ENCODE results near the gene NOSTRIN. TPM values are rescaled to one million over a fixed set of nuclear protein-coding genes. Genes with fewer than 3 reads are reported as not detected.
"Not testable (repeated sequence)": the region's sequence is repeated elsewhere in the genome, so short reads cannot be mapped to it uniquely, and the experiment has no call there.

Gene NOSTRIN
- polyA plus RNA-seq, 5 donors: 32.6 to 54.7 (median 39.0) TPM

- DNase-seq: no peak
Measured at GRCh38 chr2:168787782-168788376, 14.6 kb upstream of the NOSTRIN start.

- no peak for DNase-seq
Measured at GRCh38 chr2:168789776-168790175, 12.7 kb upstream of the NOSTRIN start.

DNA sequence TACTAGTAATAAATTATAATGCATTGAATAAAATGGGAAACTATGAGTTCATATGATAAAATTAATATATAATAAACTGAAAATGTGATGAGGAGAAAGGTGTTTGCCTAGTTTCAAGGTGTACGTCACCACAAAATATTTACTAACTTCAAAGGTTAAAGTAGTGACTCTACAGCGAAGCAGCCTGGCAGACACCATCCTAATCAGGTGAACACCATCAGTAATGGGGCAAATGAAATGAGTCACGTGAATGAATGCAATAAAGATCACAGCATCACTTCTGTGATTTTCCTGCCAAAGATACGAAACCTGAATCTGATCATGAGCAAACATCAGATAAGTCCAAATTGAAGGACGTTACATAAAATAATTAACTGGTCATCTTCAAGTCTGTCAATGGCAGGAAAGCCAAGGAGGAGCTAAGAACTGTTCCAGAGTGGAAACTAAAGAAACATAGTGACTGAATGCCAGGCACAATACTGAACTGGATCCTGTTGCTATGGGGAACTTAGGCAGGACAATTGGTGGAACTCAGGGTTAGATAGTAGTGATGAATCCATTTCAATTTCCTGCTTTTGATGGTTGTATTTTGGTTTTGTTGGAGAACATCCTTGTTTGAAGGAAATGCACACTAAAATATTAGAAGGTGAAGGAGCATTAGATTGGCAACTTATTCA lies 12.1 kb upstream of the NOSTRIN start:
- DNase-seq: no peak

DNA sequence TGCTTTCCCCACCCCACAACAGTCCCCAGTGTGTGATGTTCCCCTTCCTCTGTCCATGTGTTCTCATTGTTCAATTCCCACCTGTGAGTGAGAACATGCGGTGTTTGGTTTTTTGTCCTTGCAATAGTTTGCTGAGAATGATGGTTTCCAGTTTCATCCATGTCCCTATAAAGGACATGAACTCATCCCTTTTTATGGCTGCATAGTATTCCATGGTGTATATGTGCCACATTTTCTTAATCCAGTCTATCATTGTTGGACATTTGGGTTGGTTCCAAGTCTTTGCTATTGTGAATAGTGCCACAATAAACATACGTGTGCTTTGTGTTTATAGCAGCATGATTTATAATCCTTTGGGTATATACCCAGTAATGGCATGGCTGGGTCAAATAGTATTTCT lies 11.3 kb upstream of the NOSTRIN start:
- DNase-seq: not testable (repeated sequence)

DNA sequence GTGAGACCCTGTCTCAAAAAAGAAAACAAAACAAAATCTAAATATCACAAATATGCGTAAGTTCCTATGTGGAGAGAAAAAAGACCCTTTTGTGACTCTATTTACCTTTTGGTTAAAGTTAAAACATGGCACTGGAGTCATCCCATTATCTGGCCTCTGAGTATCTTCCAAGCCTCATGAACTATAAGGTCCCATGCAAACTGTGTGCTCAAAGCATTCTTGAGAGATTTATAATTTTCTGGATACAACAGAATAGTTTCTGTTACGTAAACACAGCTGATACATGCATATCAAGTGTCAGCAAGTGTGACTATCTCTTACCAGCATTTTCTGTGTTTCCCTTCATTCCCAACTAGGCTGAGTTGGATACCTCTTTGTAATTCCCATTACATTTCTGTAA lies 8.8 kb upstream of the NOSTRIN start:
- no peak for DNase-seq

- no peak for DNase-seq
Measured at GRCh38 chr2:168794968-168795367, 7.5 kb upstream of the NOSTRIN start.

DNA sequence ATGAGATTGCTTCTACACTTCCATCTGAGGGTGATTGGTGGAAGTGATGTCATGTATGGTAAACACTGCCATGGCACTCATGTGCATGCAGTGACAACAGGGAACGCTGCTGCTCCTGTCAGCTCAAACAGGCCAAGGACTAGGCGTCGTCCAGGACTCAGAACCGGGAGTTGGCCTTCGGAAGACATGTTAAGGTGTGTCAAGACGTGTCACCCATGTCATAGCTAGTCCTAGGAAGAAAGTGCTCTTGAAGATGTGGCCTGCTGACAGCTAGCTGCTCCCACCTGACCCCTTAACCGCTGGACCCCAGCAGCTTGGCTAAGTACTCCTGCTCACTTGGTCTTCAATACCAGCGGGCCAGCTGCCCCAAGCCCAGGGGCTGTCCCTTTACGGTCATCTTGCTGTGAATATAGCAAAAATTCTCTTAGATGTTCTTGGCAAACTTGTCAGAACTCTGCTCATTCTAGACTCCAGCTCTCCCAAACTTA lies 6.3 kb upstream of the NOSTRIN start:
- DNase-seq: no peak

DNA sequence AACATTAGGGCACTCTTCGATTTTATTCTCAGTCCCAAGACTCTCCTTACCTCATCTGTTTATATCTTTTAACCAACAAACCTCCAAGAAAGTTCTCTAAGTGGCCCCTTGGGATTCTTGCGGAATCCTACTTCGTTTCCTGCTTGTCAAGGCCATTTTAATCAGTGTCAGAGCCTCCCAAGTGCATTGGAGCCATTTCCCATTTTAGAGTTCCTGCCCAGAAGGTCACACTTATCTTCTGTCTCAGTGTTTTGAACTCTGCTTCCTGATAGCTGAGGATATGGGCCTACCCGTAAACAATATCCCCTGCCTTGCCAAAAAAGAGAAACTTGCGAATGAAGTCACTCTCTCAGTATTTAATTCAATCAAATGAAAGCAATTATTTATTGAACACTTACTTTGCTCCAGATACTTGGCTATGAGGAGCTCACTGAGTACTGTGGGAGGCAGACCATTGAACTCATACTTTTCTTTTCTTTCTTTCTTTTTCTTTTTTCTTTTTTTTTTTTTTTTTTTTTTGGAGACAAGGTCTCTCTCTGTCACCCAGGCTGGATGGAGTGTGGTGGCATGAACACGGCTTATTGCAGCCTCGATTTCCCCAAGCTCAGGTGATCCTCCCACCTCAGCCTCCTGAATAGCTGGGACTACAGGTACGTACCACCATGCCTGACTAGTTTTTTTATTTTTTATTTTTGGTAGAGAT lies 5.7 kb upstream of the NOSTRIN start:
- no peak for DNase-seq

- DNase-seq: no peak
Measured at GRCh38 chr2:168797286-168797655, 5.2 kb upstream of the NOSTRIN start.

- no peak for DNase-seq
Measured at GRCh38 chr2:168798076-168798887, 4.2 kb upstream of the NOSTRIN start.

DNA sequence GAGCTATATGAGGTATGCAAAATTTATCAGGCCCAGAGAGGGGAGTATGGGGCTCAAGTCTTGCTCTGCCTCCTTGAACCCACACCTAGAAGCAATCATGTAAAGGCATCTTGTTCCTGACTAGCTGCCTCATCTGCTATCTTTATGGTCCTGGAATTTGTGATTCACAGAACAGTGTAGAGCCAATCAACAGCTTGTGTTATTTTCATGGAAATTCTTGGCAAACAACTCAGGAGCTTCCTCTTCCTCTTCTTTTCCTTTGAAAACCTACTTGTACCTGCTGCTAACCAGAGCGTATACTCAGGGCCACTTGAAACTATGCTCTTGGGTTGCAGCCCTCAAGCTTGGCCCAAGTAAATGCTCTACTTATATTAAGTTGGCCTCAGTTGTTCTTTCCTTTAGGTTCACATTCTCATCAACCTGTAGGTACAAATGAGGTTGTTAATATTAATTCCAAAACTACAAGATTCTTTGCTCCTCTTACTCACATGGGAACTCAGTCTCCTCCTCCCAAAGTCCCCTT lies 3.5 kb upstream of the NOSTRIN start:
- no peak for DNase-seq

GRCh38 chr2:168801471-168801870 lies 966 bp upstream of the NOSTRIN start:
- DNase-seq: no peak

- no peak for DNase-seq
Measured at GRCh38 chr2:168802859-168803725, 655 bp downstream of the NOSTRIN start.

DNA sequence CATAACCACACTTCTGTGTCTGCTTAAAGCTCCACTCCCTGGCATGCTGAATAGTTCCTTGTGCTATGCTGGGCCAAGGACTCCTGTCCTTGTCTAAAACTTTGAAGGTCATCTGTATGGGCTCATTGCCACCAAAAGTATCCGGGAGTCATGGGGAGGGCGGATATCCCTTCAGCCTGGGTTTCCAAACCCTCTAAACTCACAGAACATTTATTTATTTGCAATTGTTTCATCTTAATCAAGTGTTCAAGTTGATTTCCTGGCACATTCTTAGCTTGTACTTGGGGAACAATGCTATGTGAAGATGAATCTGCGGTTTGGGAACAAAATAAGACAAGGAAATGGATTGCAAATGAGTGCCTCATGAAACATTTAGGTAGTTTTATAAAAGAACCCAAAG lies 1.8 kb downstream of the NOSTRIN start:
- no peak for DNase-seq

- no peak for DNase-seq
Measured at GRCh38 chr2:168805615-168806014, 3.2 kb downstream of the NOSTRIN start.

- DNase-seq: no peak
Measured at GRCh38 chr2:168809537-168809936, 7.1 kb downstream of the NOSTRIN start.

- no peak for DNase-seq
Measured at GRCh38 chr2:168810235-168810634, 7.8 kb downstream of the NOSTRIN start.

DNA sequence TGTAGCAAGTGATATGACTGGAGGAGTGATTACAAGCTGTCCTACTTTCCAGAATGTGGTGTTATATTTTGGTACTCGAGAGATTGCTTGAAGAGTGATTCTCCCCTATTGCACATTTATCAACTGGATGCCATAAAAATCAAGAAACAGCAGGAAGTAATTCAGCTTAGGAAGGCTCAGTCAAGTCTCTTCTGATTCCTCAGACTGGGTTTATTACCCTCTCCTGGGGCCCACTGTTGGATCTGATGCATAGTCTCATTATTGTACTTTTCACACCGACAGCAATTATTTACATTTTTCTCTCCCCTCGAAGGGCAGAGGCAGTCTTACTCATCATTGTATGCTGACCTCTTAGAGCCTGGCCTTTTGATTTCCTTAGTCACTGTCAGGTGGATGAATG lies 9.3 kb downstream of the NOSTRIN start:
- no peak for DNase-seq

- no peak for DNase-seq
Measured at GRCh38 chr2:168814046-168814445, 11.6 kb downstream of the NOSTRIN start.

- DNase-seq: no peak
Measured at GRCh38 chr2:168814939-168815907, 12.8 kb downstream of the NOSTRIN start.

Data from right lung (tissue), 5 donors.